Endothelial cell of umbilical vein (primary cell): Measurements from ENCODE around the gene DYNLT3. TPM values are rescaled to one million over a fixed set of nuclear protein-coding genes. Genes with fewer than 3 reads are reported as not detected.

Experiments
- BruUV-seq: library from RNA; stranded (reverse); fragments of 400-500 nt; replicated peaks from 2 replicates; lab custom pipeline; 2021; lab: Mats Ljungman, UMichigan
- CTCF ChIA-PET: fragments of 300-600, 350-600 bp; sonication (Branson Sonifier 250); formaldehyde crosslinking; loops from one replicate; lab custom pipeline; 2021; ENCODE audit warnings: antibody characterized with exemption, inconsistent platforms; lab: Charles Lee
- POLR2A ChIA-PET: fragments of 300-600, 350-600 bp; sonication (Branson Sonifier 250); formaldehyde crosslinking; loops from one replicate; lab custom pipeline; 2021; ENCODE audit warnings: antibody characterized with exemption, inconsistent platforms; lab: Charles Lee
- DNase-seq: peaks from one replicate; pipeline ENCODE4 v3.0.0-alpha.2; 2011; ENCODE audit warnings: low read depth, low spot score
- FAIRE-seq: peaks from 2 replicates; lab custom pipeline; 2011; peaks lifted over from hg19 to GRCh38; lab: Jason Lieb, UNC
- H2AFZ ChIP-seq: 2 replicates; pipeline ENCODE4 v1.6.0; 2012; ENCODE audit warnings: low read depth, low read length, control low read depth, inconsistent platforms
- H3K27ac ChIP-seq: 2 replicates; pipeline ENCODE4 v1.5.1; 2011; ENCODE audit warnings: low read depth, mild to moderate bottlenecking, control low read depth, low read length, moderate library complexity; ENCODE audit not compliant: insufficient read depth
- H3K27me3 ChIP-seq, 2 experiments: 2 replicates each; pipeline versions ENCODE4 v1.6.0 to v1.6.1; 2011; ENCODE audit warnings: low read length in 2 of 2, mixed read lengths in 1 of 2; ENCODE audit not compliant: control insufficient read depth in 2 of 2, insufficient read depth in 2 of 2
- H3K36me3 ChIP-seq, 2 experiments: 2 replicates in 1 of 2; 3 replicates in 1 of 2; pipeline ENCODE4 v1.5.1; 2011; ENCODE audit warnings: low read length in 2 of 2, mild to moderate bottlenecking in 1 of 2, moderate library complexity in 1 of 2; ENCODE audit not compliant: control insufficient read depth in 2 of 2, insufficient read depth in 2 of 2; ENCODE audit errors: extremely low read depth in 1 of 2
- H3K4me1 ChIP-seq: 3 replicates; pipeline ENCODE4 v1.5.1; 2011; ENCODE audit warnings: mild to moderate bottlenecking, low read length; ENCODE audit not compliant: control insufficient read depth, insufficient read depth; ENCODE audit errors: extremely low read depth
- H3K4me2 ChIP-seq: 2 replicates; pipeline ENCODE4 v1.6.1; 2011; ENCODE audit warnings: low read length, control low read depth, mixed read lengths; ENCODE audit not compliant: insufficient read depth
- H3K4me3 ChIP-seq, 3 experiments: fragments of 200-600 bp in 1 of 3; sonication (generic), shearing (Covaris generic) in 1 of 3; replicated peaks in 1 of 3; 2 replicates each; pipeline ENCODE4 v1.5.1; 2011 to 2016; ENCODE audit warnings: control low read depth in 3 of 3, low read length in 3 of 3, mild to moderate bottlenecking in 2 of 3, inconsistent platforms in 1 of 3, low read depth in 1 of 3, moderate library complexity in 1 of 3; ENCODE audit not compliant: insufficient read depth in 1 of 3
- H3K79me2 ChIP-seq: 2 replicates; pipeline ENCODE4 v1.6.0; 2012; ENCODE audit warnings: low read length, inconsistent platforms; ENCODE audit not compliant: control insufficient read depth, insufficient read depth
- H3K9ac ChIP-seq: replicated peaks from 2 replicates; pipeline ENCODE3; 2011; ENCODE audit warnings: low read length, control low read depth; ENCODE audit not compliant: insufficient read depth; ENCODE audit errors: extremely low read depth
- H3K9me1 ChIP-seq: replicated peaks from 3 replicates; pipeline ENCODE4 v1.6.0; 2011; ENCODE audit warnings: mild to moderate bottlenecking, low read length; ENCODE audit not compliant: control insufficient read depth, insufficient read depth; ENCODE audit errors: extremely low read depth
- H3K9me3 ChIP-seq: replicated peaks from 2 replicates; pipeline ENCODE4 v1.5.1; 2012; ENCODE audit warnings: low read length, inconsistent platforms; ENCODE audit not compliant: control insufficient read depth, insufficient read depth
- H4K20me1 ChIP-seq: replicated peaks from 2 replicates; pipeline ENCODE3; 2011; ENCODE audit warnings: mild to moderate bottlenecking, low read length; ENCODE audit not compliant: control insufficient read depth, insufficient read depth; ENCODE audit errors: extremely low read depth
- EZH2 ChIP-seq: IDR thresholded peaks from 2 replicates; pipeline ENCODE4 v1.6.1; 2012; ENCODE audit warnings: borderline replicate concordance, low read depth, mild to moderate bottlenecking, moderate library complexity, low read length, inconsistent platforms; ENCODE audit not compliant: severe bottlenecking
- FOS ChIP-seq: IDR thresholded peaks from 2 replicates; pipeline ENCODE4 v1.6.1; 2011; ENCODE audit warnings: mild to moderate bottlenecking, low read length, moderate library complexity, borderline replicate concordance; ENCODE audit not compliant: insufficient read depth
- GATA2 ChIP-seq: IDR thresholded peaks from 2 replicates; pipeline ENCODE4 v1.7.0; 2011; ENCODE audit warnings: low read depth, mild to moderate bottlenecking, moderate library complexity, mixed read lengths, low read length; ENCODE audit not compliant: insufficient read length, insufficient read depth
- JUN ChIP-seq: IDR thresholded peaks from 2 replicates; pipeline ENCODE4 v1.6.1; 2011; ENCODE audit warnings: borderline replicate concordance, low read depth; ENCODE audit not compliant: insufficient read length, insufficient read depth
- MYC ChIP-seq: IDR thresholded peaks from one replicate; pipeline ENCODE4 v1.6.1; 2011; ENCODE audit warnings: mild to moderate bottlenecking, low read depth, low read length
- POLR2A ChIP-seq: IDR thresholded peaks from 2 replicates; pipeline ENCODE4 v1.6.1; 2012; ENCODE audit warnings: low read depth, mild to moderate bottlenecking, control low read depth, low read length
- POLR2AphosphoS5 ChIP-seq: IDR thresholded peaks from 2 replicates; pipeline ENCODE4 v1.6.1; 2012; ENCODE audit warnings: low read depth, mild to moderate bottlenecking, control low read depth, low read length, moderate library complexity; ENCODE audit not compliant: insufficient read depth
- dilution Hi-C: fragments of 300-500 bp; cut with MboI; formaldehyde crosslinking; loops from one replicate; pipeline ENCODE4 v1.15.0; 2019; ENCODE audit warnings: low sequenced_read_pairs; ENCODE audit not compliant: extremely low pct_ligation_motif_present
- intact Hi-C: fragments of 100-400 bp; cut with micrococcal nuclease; formaldehyde crosslinking; loops from one replicate; pipeline ENCODE4 v1.10.0; 2022
- polyA plus RNA-seq, 4 experiments: library from polyadenylated mRNA; depleted of rRNA in 3 of 4; stranded (reverse) in 3 of 4; unstranded in 1 of 4; fragments of >200 nt; gene quantifications; 2 replicates each; pipeline versions ENCODE4 v1.2.1 to v1.2.3, GENCODE V29; 2011 to 2012; ENCODE audit warnings: missing spikeins in 1 of 4
- total RNA-seq: library from RNA; stranded (reverse); gene quantifications from 2 replicates; pipeline ENCODE4 v1.2.3, GENCODE V29; 2021
- TF ChIP-seq, protein P1 (sequence below), 2 donors: IDR thresholded peaks; 1 replicate in 1 of 2; 2 replicates in 1 of 2; pipeline ENCODE4 v1.5.1; 2011; ENCODE audit warnings: low read length in 2 of 2, mild to moderate bottlenecking in 2 of 2, moderate library complexity in 2 of 2, control low read depth in 1 of 2, inconsistent platforms in 1 of 2, low read depth in 1 of 2; ENCODE audit not compliant: insufficient read depth in 1 of 2; ENCODE audit errors: extremely low read depth in 1 of 2
- TF ChIP-seq, protein P2 (sequence below): IDR thresholded peaks from 2 replicates; pipeline ENCODE4 v1.6.1; 2011; ENCODE audit not compliant: insufficient read depth, insufficient read length

Gene DYNLT3
- total and polyA plus RNA-seq, 2 donors (not counting 3 experiments of a cell fraction or from before 2014, with no cell fraction given), result 9.3 to 22.8 TPM

DNA sequence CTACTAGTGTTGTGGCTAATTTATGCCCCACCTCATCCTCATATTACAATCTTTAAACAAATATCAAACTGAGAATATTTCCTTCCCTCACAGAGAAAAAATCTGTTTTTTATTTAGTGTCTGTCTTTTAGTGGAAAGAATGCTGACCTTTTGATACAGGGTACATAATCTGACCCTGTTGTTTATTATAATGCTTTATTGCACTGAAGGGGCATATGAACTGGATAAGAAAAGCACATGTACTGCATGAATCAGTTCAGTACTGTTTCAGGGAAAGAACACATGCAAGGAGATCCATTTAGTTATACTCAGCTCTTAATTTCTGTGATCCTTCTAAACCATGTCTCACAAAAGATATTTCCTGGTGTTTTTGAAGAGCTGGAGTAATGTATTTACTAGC is 15.5 kb upstream of the DYNLT3 start:
- Histone ChIP-seq H3K4me2 (no peak overlapping the region), H2AFZ (no peak overlapping the region), H3K4me3 (no peak overlapping the region), H3K9me3 (no peaks in the 10 kb centered on the region), H3K9me1 (no peaks in the 10 kb centered on the region), H3K27ac (no peak overlapping the region), H3K36me3 (no peaks in the 10 kb centered on the region), H3K79me2 (no peaks in the 10 kb centered on the region), H3K9ac (no peak overlapping the region), H4K20me1 (no peaks in the 10 kb centered on the region), H3K4me1 (no peaks in the 10 kb centered on the region), H3K27me3 (no peaks in the 10 kb centered on the region)
- no peak for FAIRE-seq
- dilution Hi-C loops (no loop called here), intact Hi-C loops (no loop called here)
- TF ChIP-seq GATA2, result no peak
- no peak for TF ChIP-seq MYC
- TF ChIP-seq, protein P1, sequence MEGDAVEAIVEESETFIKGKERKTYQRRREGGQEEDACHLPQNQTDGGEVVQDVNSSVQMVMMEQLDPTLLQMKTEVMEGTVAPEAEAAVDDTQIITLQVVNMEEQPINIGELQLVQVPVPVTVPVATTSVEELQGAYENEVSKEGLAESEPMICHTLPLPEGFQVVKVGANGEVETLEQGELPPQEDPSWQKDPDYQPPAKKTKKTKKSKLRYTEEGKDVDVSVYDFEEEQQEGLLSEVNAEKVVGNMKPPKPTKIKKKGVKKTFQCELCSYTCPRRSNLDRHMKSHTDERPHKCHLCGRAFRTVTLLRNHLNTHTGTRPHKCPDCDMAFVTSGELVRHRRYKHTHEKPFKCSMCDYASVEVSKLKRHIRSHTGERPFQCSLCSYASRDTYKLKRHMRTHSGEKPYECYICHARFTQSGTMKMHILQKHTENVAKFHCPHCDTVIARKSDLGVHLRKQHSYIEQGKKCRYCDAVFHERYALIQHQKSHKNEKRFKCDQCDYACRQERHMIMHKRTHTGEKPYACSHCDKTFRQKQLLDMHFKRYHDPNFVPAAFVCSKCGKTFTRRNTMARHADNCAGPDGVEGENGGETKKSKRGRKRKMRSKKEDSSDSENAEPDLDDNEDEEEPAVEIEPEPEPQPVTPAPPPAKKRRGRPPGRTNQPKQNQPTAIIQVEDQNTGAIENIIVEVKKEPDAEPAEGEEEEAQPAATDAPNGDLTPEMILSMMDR (IDR thresholded peaks at IDR 0.05; ENCODE audit: extremely low read depth in 1 of 2, insufficient read depth in 1 of 2, low read depth in 1 of 2, low read length in 2 of 2), result no peak
- no peak for TF ChIP-seq FOS
- TF ChIP-seq POLR2AphosphoS5, result no peak
- no peak for TF ChIP-seq JUN
- TF ChIP-seq, protein P2, sequence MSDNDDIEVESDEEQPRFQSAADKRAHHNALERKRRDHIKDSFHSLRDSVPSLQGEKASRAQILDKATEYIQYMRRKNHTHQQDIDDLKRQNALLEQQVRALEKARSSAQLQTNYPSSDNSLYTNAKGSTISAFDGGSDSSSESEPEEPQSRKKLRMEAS, result no peak
- no peak for TF ChIP-seq POLR2A
- no peak for TF ChIP-seq EZH2
- DNase-seq, result no peak
- no TSS peak for BruUV-seq
- ChIA-PET POLR2A (no interaction called here), CTCF (no interaction called here)
